COR-L47 (cell line): ENCODE results near the gene PDCD4.

ENCODE experiments used
- DNase-seq: peaks from one replicate; lab custom pipeline; 2025; lab: John Stamatoyannopoulos, UW

Gene PDCD4

DNA sequence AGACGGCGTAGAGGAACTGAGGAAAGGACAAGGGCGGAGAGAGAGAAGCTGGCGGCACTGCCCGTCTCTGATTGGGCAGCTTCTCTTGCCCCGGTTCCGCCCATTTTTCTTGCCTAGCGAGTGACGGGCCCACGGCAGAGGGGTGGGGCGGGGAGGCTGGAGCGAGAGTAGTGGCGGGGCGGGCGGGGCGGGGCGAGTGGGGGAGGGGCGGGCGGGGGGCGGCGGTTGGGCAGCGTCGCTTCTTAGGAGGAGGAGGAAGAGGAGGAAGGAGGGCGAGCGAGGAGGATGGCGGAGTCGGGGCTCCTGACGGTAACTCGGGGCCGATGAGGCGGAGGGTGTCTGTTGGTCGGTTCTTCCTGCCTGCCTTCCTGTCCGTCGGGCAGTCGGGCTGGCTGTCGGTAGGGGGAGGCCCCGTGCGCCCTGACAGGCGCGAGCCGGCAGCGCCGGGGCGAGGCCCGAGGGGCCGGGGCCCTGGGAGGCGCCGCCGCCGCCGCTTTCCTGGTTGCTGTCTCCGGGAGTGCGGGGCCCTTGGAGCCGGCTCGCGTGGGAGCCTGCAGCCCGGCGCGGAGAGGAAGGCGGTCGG lies 47.7 kb downstream of the PDCD4 start, which contains the start of gene SHOC2:
Gene SHOC2, plus strand, starts transcription at position 256 of the 583 bp plus-strand sequence. CDS start 44,755 bp downstream, outside the sequence.
- peak; percentile 94 for DNase-seq

DNA sequence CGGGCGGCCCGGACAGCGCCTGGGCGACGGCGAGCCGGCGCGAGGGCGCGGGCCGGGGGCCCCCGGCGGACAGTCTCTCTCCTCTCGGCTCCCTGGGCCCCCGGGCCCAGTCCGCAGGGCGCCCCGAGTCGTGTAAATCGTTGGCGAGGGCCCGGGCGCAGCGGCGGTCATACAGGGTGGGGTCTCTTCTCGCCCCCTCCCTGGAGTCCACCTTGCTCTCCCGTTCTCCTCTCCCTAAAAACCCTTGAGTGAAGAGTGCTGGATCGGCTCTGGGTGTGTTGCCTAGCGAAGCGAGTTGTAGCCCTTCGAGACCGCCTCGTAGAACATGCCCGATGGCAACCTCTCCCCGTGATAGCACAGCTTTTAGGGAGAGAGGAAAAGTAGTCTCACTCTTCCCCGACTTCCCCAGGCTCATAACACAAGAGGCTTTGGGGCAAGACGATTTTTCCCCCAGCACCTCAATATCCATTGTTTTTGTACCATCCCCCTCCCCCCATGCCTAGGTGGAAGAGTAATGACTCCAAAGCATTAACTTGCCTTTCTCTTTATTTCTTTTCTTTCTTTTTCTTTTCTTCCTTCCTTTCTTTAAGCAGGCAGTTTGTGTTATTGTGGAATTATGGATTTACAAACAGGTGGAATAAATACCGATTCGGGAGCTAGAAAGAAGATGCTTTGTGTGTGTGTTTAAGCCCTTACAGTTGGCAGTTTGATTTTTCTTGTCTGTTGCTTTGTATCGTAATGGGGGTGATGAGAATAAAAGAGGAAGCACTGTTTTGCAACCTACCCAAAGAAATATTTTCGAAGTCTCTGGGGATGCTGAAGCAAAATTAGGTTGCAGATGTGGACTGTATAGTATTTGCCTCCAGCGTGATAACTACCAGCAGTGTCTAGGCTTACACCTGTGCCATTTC lies 48.5 kb downstream of the PDCD4 start:
- peak; percentile 22 for DNase-seq

DNA sequence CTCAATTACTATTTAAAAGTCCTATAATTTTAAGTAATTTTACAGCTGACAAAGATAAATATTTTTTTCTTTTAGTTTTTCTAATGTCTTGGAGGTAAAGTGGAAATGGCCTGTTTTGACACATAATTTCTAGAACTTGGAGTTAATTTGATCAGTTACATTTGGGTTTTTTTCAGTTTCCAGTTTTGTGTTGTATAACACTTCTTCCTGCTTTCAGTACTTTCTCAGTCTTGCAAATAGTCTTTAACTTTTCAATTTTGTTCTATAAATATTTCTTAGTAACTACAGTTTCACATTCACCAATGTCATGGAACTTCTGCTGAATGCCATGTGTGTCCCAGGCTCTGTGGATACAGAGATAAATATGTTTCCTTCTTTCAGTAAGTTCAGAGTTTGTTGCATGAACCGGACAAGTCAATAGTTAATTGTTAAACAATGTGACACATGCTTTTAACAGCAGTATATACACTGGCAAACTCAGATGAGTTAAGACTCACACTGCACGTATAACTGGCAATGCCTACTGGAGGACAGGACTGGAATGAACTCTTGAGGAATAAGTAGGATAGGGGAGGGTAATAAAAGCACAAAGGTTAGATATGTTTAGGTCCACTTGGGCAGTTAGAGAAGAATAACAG lies 52.2 kb downstream of the PDCD4 start:
- no peak for DNase-seq

DNA sequence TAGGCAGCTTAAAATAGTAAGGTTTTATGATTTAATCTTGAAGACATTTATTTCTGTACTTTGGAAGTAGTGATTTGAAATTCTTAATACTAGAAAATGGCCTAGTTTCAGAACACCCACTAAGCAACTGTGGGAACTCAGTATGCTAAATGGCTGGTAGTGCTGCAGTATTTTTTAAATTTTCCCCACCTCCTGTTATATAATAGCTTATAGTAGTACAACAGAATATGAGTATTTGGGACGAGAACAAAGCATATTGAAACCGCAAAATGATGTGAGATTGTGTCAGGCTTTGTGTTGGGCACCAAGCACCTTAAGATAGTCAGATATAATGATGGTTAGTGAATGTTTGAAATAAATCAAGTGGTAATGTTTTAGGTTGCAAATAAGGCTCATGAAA lies 55.7 kb downstream of the PDCD4 start:
- DNase-seq: no peak

DNA sequence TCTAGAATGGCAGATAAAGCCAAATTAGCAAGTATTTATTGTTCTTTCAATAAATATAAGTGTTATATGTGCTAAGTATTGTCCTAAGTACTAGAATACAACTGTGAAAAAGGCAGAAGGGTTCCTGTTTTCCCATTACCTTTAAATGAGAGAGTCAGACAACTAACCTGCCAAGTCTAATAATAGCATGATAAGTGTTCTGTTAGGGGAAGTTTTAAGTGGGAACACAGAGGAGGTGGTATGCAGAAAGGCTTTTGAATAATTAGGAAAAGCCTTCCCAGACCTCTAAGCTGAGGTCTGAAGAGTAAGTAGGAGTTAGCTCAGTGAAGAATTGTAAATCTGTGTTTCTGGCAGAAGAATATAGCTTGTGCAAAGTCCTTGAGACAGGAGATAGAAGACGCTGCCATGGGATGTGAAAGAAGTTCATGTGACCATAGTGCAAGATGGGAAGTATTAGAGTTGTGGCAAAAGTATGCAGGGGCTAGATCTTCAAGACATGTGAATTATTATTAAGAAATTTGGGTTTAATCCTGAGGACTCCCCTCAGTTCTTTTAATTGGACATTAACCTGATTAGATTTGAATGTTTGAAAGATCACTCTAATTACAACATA lies 60.1 kb downstream of the PDCD4 start:
- no peak for DNase-seq

DNA sequence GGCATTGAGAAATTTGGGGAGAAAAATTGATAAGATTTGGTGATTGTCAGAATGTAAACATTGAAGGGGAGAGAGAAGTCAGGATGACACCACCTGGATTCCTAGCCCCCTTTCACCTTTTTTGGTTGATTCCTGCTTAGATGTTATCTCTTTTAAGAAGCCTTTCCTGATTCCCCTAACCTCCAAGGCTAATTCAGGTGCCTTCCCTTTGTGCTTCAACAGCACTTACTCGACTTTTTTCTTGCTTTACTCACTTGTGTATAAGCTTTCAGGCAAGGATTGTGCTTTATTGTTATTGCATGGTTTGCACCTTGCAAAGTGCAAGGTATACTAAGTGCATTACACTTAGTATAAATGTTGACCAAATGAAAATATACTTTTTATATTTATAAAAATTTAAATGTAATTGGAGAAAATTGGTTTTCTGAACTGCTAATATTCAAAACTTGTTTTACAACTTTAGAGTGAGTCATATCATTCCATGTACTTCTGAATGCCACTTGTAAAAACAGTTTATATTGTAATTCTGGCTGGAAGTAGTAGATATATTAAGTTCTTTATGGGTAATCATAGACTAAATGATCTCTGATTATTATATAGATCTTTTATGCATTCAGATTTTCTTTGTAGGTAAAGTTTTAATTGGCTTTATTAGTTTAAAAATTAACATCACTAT lies 60.9 kb downstream of the PDCD4 start:
- no peak for DNase-seq

DNA sequence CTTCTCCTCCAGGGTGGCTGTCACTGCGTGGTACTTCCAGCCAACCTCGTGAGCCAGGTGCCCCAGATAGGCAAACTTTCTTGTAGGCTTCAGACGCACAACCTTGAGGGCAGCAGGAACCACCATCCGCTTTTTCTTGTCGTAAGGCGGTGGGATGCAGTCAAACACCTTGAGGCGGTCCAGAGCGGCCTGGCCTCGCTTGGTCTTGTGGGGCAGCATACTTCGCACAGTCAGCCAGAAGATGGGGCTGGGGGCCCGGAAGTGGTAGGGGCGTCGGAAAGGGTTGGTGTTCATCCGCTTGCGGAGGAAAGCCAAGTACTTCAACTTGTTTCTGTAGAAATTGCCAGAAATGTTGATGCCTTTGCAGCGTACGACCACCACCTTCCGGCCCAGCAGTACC lies 65.0 kb downstream of the PDCD4 start:
- no peak for DNase-seq

DNA sequence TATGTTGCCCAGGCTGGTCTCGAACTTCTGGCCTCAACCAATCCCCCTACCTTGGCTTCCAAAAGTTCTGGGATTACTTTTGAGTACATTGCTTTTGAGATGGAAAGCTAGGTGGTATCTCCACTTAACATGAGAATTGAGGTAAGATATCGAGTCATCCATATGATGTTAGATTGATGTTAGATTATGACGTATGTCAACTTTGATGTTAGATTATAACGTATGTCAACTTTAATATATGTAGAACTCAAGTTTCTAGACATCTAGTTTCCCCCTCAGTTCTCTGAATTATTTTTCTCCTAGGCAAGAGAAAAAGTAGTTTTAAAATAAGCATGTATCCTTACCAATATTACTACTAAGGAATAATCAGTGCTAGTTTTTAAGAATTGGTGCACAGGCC lies 67.7 kb downstream of the PDCD4 start:
- no peak for DNase-seq

DNA sequence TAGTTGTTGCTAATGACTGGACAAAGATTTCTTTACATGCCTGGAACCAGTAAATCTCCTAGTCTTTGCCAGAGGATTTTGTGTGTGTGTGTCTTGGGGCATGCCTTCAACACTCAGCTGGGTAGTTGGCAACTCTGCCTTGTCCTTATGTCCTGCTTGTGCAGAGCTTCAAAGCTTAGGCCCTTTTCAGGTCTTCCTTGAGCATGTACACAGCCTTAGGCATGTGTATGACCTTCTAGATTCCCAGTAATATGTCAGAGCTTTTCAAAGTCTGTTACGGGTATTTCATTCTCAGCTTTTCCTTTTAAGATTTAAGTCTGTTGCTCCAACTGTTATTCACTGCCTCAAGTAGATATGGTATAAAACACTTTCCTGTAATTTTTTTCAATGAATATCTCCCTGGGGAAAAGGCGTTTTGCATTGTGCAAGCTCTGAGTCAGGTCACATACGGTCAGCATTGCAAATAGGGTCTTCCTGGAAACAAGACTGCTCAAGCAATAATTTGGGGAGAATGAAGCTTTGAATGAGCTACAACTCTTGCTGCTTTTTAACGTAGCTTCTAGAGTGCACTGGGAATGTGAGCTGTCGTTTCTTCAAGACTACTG lies 73.2 kb downstream of the PDCD4 start:
- no peak for DNase-seq

DNA sequence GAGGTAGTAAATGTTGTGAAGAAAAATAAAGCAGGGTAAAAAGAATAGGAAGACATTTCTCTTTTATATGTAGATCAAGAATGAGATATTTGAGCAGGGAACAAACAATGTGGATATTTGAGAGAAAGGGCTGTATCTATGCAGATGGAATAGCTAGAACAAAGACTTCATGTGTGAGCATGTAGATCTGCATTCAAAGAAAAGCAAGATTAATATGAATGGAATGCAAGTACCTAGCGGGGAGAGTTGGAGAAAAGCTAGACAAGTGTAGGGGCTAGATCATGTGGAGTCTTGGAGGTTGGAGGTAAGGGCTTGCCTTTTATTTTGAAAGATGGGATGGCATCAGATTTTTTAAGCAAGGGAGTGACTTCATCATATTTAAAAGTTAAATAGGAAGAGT lies 74.8 kb downstream of the PDCD4 start:
- no peak for DNase-seq

DNA sequence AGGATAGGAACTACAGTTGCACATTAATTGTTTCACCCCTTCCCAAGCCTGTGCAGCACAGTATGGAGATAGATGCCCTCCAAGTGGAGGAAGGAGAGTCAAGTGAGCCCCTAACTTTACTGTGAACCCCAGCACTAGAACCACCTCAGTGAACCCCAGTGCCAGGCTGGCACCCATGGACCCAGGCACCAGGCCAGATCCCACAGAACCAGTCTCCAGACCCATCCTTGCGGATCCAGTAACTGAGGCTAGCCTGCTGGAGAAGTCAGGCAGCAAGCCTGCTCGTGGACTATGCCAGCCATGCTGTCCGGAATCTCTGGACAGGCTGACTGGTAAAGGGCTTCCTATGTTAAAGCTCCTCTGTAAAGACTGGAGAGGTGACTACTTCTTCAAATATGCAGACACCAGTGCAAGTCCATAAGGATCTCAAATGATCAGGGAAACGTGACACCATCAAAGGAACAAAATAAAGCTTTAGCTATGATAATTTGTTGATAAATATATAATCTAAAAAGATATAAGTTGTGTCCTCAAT lies 75.4 kb downstream of the PDCD4 start:
- no peak for DNase-seq
